Renal pelvis (tissue), 12 donors: Measurements from ENCODE around the gene F13A1. TPM values are rescaled to one million over a fixed set of nuclear protein-coding genes. Genes with fewer than 3 reads are reported as not detected.
A peak's percentile ranks its signal among the peaks of the same experiment; 100 is the strongest.

ENCODE experiments used
- DNase-seq: peaks from one replicate; pipeline ENCODE4 v3.0.0-alpha.2; 2013
- long read RNA-seq, 16 experiments: transcript quantifications; one replicate each; lab custom pipeline, GENCODE V29; 2026
- polyA plus RNA-seq, 3 donors: library from polyadenylated mRNA; unstranded; fragments of 120-200 nt; gene quantifications; one replicate each; pipeline ENCODE4 v1.2.1, GENCODE V29; 2013; ENCODE audit not compliant: insufficient read length in 3 of 3

The F13A1 gene
- polyA plus RNA-seq, result 10 to 100 TPM; 12.7 to 17.0 (median 15.6) TPM
- long read RNA-seq, donor 1, partial matches to known transcripts, result 0 of 3 reads
- long read RNA-seq, donor 1, other reads (novel, unspliced or antisense), result 0 of 3 reads
- long read RNA-seq, donor 2, transcript F13A1-201 (15 exons, 3,999 nt), result major isoform, 6 of 11 reads
- long read RNA-seq, donor 2, partial matches to known transcripts, result 5 of 11 reads
- long read RNA-seq, donor 2, other reads (novel, unspliced or antisense), result 0 of 11 reads
- long read RNA-seq, donor 3, partial matches to known transcripts, result 0 of 2 reads
- long read RNA-seq, donor 3, other reads (novel, unspliced or antisense), result 0 of 2 reads
- long read RNA-seq, donor 4, partial matches to known transcripts, result 0 of 4 reads
- long read RNA-seq, donor 4, other reads (novel, unspliced or antisense), result 0 of 4 reads
- long read RNA-seq, donor 5, partial matches to known transcripts, result 0 of 1 reads
- long read RNA-seq, donor 5, other reads (novel, unspliced or antisense), result 0 of 1 reads
- long read RNA-seq, donor 6, partial matches to known transcripts, result 0 of 3 reads
- long read RNA-seq, donor 6, other reads (novel, unspliced or antisense), result 0 of 3 reads
- long read RNA-seq, donor 7, partial matches to known transcripts, result 18 of 22 reads
- long read RNA-seq, donor 7, other reads (novel, unspliced or antisense), result 0 of 22 reads
- long read RNA-seq, donor 8, transcript F13A1-201 (15 exons, 3,999 nt), result major isoform, 13 of 22 reads
- long read RNA-seq, donor 8, partial matches to known transcripts, result 8 of 22 reads
- long read RNA-seq, donor 8, other reads (novel, unspliced or antisense), result 0 of 22 reads
- long read RNA-seq, donor 9, partial matches to known transcripts, result 0 of 2 reads
- long read RNA-seq, donor 9, other reads (novel, unspliced or antisense), result 0 of 2 reads
- long read RNA-seq, donor 10, partial matches to known transcripts, result 0 of 2 reads
- long read RNA-seq, donor 10, other reads (novel, unspliced or antisense), result 0 of 2 reads
- long read RNA-seq, donor 11, result 0 reads
- long read RNA-seq, donor 12, partial matches to known transcripts, result 0 of 3 reads
- long read RNA-seq, donor 12, other reads (novel, unspliced or antisense), result 0 of 3 reads
- long read RNA-seq, donor 13, result 0 reads
- long read RNA-seq, donor 14, partial matches to known transcripts, result 0 of 5 reads
- long read RNA-seq, donor 14, other reads (novel, unspliced or antisense), result 0 of 5 reads
- long read RNA-seq, donor 15, transcript F13A1-201 (15 exons, 3,999 nt), result major isoform, 9 of 10 reads
- long read RNA-seq, donor 15, partial matches to known transcripts, result 0 of 10 reads
- long read RNA-seq, donor 15, other reads (novel, unspliced or antisense), result 0 of 10 reads
- long read RNA-seq, donor 16, partial matches to known transcripts, result 0 of 3 reads
- long read RNA-seq, donor 16, other reads (novel, unspliced or antisense), result 0 of 3 reads

- DNase-seq, result no peak
These were observed at the start of gene F13A1 for GRCh38 chr6:6319952-6320811. TSS of gene F13A1 (minus strand) at chr6:6320662. CDS start at chr6:6318664, 1,998 bp downstream.

GRCh38 chr6:6368684-6369052 is 48.2 kb upstream of the F13A1 start:
- no peak for DNase-seq

- DNase-seq, result no peak
These were observed 47.7 kb upstream of the F13A1 start for GRCh38 chr6:6368040-6368683.

GRCh38 chr6:6366803-6367202 is 46.3 kb upstream of the F13A1 start:
- DNase-seq, result peak; percentile 58

GRCh38 chr6:6365242-6365641 is 44.8 kb upstream of the F13A1 start:
- no peak for DNase-seq

GRCh38 chr6:6362056-6362840 is 41.8 kb upstream of the F13A1 start:
- DNase-seq, result no peak

- no peak for DNase-seq
These were observed 37.1 kb upstream of the F13A1 start for GRCh38 chr6:6357530-6357929.

- no peak for DNase-seq
These were observed 36.6 kb upstream of the F13A1 start for GRCh38 chr6:6357032-6357431.

GRCh38 chr6:6352772-6353171 is 32.3 kb upstream of the F13A1 start:
- DNase-seq, result no peak

- no peak for DNase-seq
These were observed 31.1 kb upstream of the F13A1 start for GRCh38 chr6:6351511-6352025.

GRCh38 chr6:6350696-6351095 is 30.2 kb upstream of the F13A1 start:
- DNase-seq, result no peak

GRCh38 chr6:6348256-6348655 is 27.8 kb upstream of the F13A1 start:
- no peak for DNase-seq

GRCh38 chr6:6346427-6347023 is 26.1 kb upstream of the F13A1 start:
- DNase-seq, result no peak

- DNase-seq, result no peak
These were observed 13.0 kb upstream of the F13A1 start for GRCh38 chr6:6333501-6333900.

GRCh38 chr6:6332811-6333244 is 12.4 kb upstream of the F13A1 start:
- no peak for DNase-seq

GRCh38 chr6:6331946-6332601 is 11.6 kb upstream of the F13A1 start:
- DNase-seq, result no peak

- no peak for DNase-seq
These were observed 10.9 kb upstream of the F13A1 start for GRCh38 chr6:6331393-6331792.

- DNase-seq, result no peak
These were observed 9.9 kb upstream of the F13A1 start for GRCh38 chr6:6330407-6330806.
